Activated CD4-positive, alpha-beta T cell treated with anti-CD3 and anti-CD28 coated beads, Interleukin-2, amount 10 ng/mL, durations not matched to agents 24 days and 14 days (primary cell): Measurements from ENCODE around the gene MYO5C. TPM values are rescaled to one million over a fixed set of nuclear protein-coding genes. Genes with fewer than 3 reads are reported as not detected.
"Not testable (repeated sequence)": the region's sequence is repeated elsewhere in the genome, so short reads cannot be mapped to it uniquely, and the experiment has no call there.

Experiments
- DNase-seq: peaks from one replicate; pipeline ENCODE4 v3.0.0; 2022
- H3K27ac Mint-ChIP-seq: one replicate; pipeline ENCODE4 v1.8.0; 2022; ENCODE audit warnings: mild to moderate bottlenecking, mixed read lengths
- H3K27me3 Mint-ChIP-seq: one replicate; pipeline ENCODE4 v1.8.0; 2022; ENCODE audit warnings: mixed read lengths
- H3K36me3 Mint-ChIP-seq: one replicate; pipeline ENCODE4 v1.8.0; 2022; ENCODE audit warnings: low read depth, mild to moderate bottlenecking, mixed read lengths
- H3K4me1 Mint-ChIP-seq: one replicate; pipeline ENCODE4 v1.8.0; 2021; ENCODE audit warnings: mixed read lengths
- H3K4me3 Mint-ChIP-seq: one replicate; pipeline ENCODE4 v1.8.0; 2022; ENCODE audit warnings: mild to moderate bottlenecking, moderate library complexity, mixed read lengths
- H3K9me3 Mint-ChIP-seq: one replicate; pipeline ENCODE4 v1.8.0; 2021; ENCODE audit warnings: mixed read lengths
- intact Hi-C: fragments of 100-400 bp; cut with micrococcal nuclease; formaldehyde crosslinking; loops from one replicate; pipeline ENCODE4 v1.15.1; 2023
- total RNA-seq: library from RNA; stranded (reverse); gene quantifications from 2 replicates; pipeline ENCODE4 v1.2.3, GENCODE V29; 2022

The MYO5C gene
- total RNA-seq, 1 donor from 2014 or later: 0.30 TPM

GRCh38 chr15:52294881-52295420 lies 653 bp downstream of the MYO5C start:
- no peaks in the 10 kb centered on the region for H3K9me3 Mint-ChIP-seq
- no peak for DNase-seq
- peaks cover 52% of the 10 kb centered on the region for H3K27me3 Mint-ChIP-seq
- H3K27ac Mint-ChIP-seq: no peak overlapping the region
- intact Hi-C loops: loop anchor here (5.0 kb wide), 1 partner anchor 38 kb away; no protein-coding TSS in a partner anchor
- H3K4me3 Mint-ChIP-seq: peak overlapping the region; percentile 43
- no peaks in the 10 kb centered on the region for H3K36me3 Mint-ChIP-seq
- peaks cover 17% of the 10 kb centered on the region for H3K4me1 Mint-ChIP-seq

GRCh38 chr15:52292780-52293392 lies 2.7 kb downstream of the MYO5C start:
- no peak for DNase-seq
- Mint-ChIP-seq H3K27me3 (peaks cover 41% of the 10 kb centered on the region), H3K36me3 (no peaks in the 10 kb centered on the region), H3K27ac (no peak overlapping the region), H3K4me1 (peaks cover 17% of the 10 kb centered on the region), H3K4me3 (no peak overlapping the region), H3K9me3 (no peaks in the 10 kb centered on the region)
- intact Hi-C loops: loop anchor here (5.0 kb wide), 1 partner anchor 36 kb away; no protein-coding TSS in a partner anchor

GRCh38 chr15:52291204-52291603 lies 4.4 kb downstream of the MYO5C start:
- Mint-ChIP-seq H3K4me3 (no peak overlapping the region), H3K27me3 (peaks cover 34% of the 10 kb centered on the region), H3K4me1 (peaks cover 17% of the 10 kb centered on the region), H3K36me3 (no peaks in the 10 kb centered on the region), H3K9me3 (no peaks in the 10 kb centered on the region), H3K27ac (no peak overlapping the region)
- DNase-seq: peak; percentile 63
- intact Hi-C loops: loop anchor here (5.0 kb wide), 1 partner anchor 34 kb away; no protein-coding TSS in a partner anchor

GRCh38 chr15:52290800-52291199 lies 4.8 kb downstream of the MYO5C start:
- Mint-ChIP-seq H3K4me3 (no peak overlapping the region), H3K27ac (no peak overlapping the region), H3K36me3 (no peaks in the 10 kb centered on the region), H3K9me3 (no peaks in the 10 kb centered on the region), H3K4me1 (peaks cover 17% of the 10 kb centered on the region), H3K27me3 (peaks cover 32% of the 10 kb centered on the region)
- DNase-seq: no peak
- intact Hi-C loops: loop anchor here (5.0 kb wide), 1 partner anchor 33 kb away; no protein-coding TSS in a partner anchor

- H3K27ac Mint-ChIP-seq: no peak overlapping the region
- intact Hi-C loops: loop anchor here (5.0 kb wide), 1 partner anchor 33 kb away; no protein-coding TSS in a partner anchor
Measured at GRCh38 chr15:52290329-52290728, 5.3 kb downstream of the MYO5C start.

GRCh38 chr15:52289629-52290081 lies 5.9 kb downstream of the MYO5C start:
- Mint-ChIP-seq H3K9me3 (no peaks in the 10 kb centered on the region), H3K27me3 (peaks cover 29% of the 10 kb centered on the region), H3K4me3 (no peak overlapping the region), H3K27ac (no peak overlapping the region), H3K4me1 (peaks cover 17% of the 10 kb centered on the region), H3K36me3 (no peaks in the 10 kb centered on the region)
- intact Hi-C loops: loop anchor here (5.0 kb wide), 1 partner anchor 32 kb away; no protein-coding TSS in a partner anchor
- no peak for DNase-seq

More at GRCh38 chr15:52290329-52290728, 5.3 kb downstream of the MYO5C start:
- H3K4me1 Mint-ChIP-seq: peaks cover 17% of the 10 kb centered on the region
- H3K27me3 Mint-ChIP-seq: peaks cover 32% of the 10 kb centered on the region
- no peaks in the 10 kb centered on the region for H3K36me3 Mint-ChIP-seq
- no peak for DNase-seq
- H3K9me3 Mint-ChIP-seq: no peaks in the 10 kb centered on the region
- H3K4me3 Mint-ChIP-seq: no peak overlapping the region

GRCh38 chr15:52288986-52289385 lies 6.6 kb downstream of the MYO5C start:
- H3K4me1 Mint-ChIP-seq: peaks cover 16% of the 10 kb centered on the region
- DNase-seq: no peak
- no peak overlapping the region for H3K27ac Mint-ChIP-seq
- H3K9me3 Mint-ChIP-seq: no peaks in the 10 kb centered on the region
- H3K36me3 Mint-ChIP-seq: no peaks in the 10 kb centered on the region
- intact Hi-C loops: no loop called here
- no peak overlapping the region for H3K4me3 Mint-ChIP-seq
- H3K27me3 Mint-ChIP-seq: peaks cover 22% of the 10 kb centered on the region

- no peaks in the 10 kb centered on the region for H3K36me3 Mint-ChIP-seq
- H3K9me3 Mint-ChIP-seq: no peaks in the 10 kb centered on the region
- intact Hi-C loops: no loop called here
- H3K27me3 Mint-ChIP-seq: peaks cover 15% of the 10 kb centered on the region
- no peak overlapping the region for H3K27ac Mint-ChIP-seq
- no peak for DNase-seq
- H3K4me1 Mint-ChIP-seq: peaks cover 12% of the 10 kb centered on the region
- no peak overlapping the region for H3K4me3 Mint-ChIP-seq
Measured at GRCh38 chr15:52288051-52288942, 7.3 kb downstream of the MYO5C start.

GRCh38 chr15:52287114-52287513 lies 8.5 kb downstream of the MYO5C start:
- Mint-ChIP-seq H3K36me3 (no peaks in the 10 kb centered on the region), H3K4me1 (peaks cover 9% of the 10 kb centered on the region), H3K9me3 (no peaks in the 10 kb centered on the region), H3K27ac (no peak overlapping the region), H3K27me3 (peaks cover 5% of the 10 kb centered on the region), H3K4me3 (no peak overlapping the region)
- DNase-seq: no peak
- intact Hi-C loops: no loop called here

GRCh38 chr15:52285941-52286340 lies 9.7 kb downstream of the MYO5C start:
- H3K4me1 Mint-ChIP-seq, H3K27ac Mint-ChIP-seq, DNase-seq, H3K9me3 Mint-ChIP-seq, H3K27me3 Mint-ChIP-seq, H3K36me3 Mint-ChIP-seq, H3K4me3 Mint-ChIP-seq, intact Hi-C loops: not testable (repeated sequence)

- no peak for DNase-seq
- Mint-ChIP-seq H3K4me1 (no peaks in the 10 kb centered on the region), H3K9me3 (no peaks in the 10 kb centered on the region), H3K27ac (no peak overlapping the region), H3K36me3 (no peaks in the 10 kb centered on the region), H3K27me3 (no peaks in the 10 kb centered on the region), H3K4me3 (no peak overlapping the region)
- intact Hi-C loops: no loop called here
Measured at GRCh38 chr15:52284164-52284563, 11.4 kb downstream of the MYO5C start.

- no peak overlapping the region for H3K27ac Mint-ChIP-seq
- no peaks in the 10 kb centered on the region for H3K4me1 Mint-ChIP-seq
- H3K4me3 Mint-ChIP-seq: no peak overlapping the region
- intact Hi-C loops: no loop called here
- peaks cover 2% of the 10 kb centered on the region for H3K27me3 Mint-ChIP-seq
- H3K9me3 Mint-ChIP-seq: no peaks in the 10 kb centered on the region
- no peaks in the 10 kb centered on the region for H3K36me3 Mint-ChIP-seq
- no peak for DNase-seq
Measured at GRCh38 chr15:52283281-52283680, 12.3 kb downstream of the MYO5C start.

GRCh38 chr15:52282418-52282817 lies 13.2 kb downstream of the MYO5C start:
- no peak overlapping the region for H3K4me3 Mint-ChIP-seq
- intact Hi-C loops: no loop called here
- peaks cover 2% of the 10 kb centered on the region for H3K27me3 Mint-ChIP-seq
- no peaks in the 10 kb centered on the region for H3K4me1 Mint-ChIP-seq
- H3K36me3 Mint-ChIP-seq: no peaks in the 10 kb centered on the region
- no peaks in the 10 kb centered on the region for H3K9me3 Mint-ChIP-seq
- no peak overlapping the region for H3K27ac Mint-ChIP-seq
- DNase-seq: no peak
